Neural progenitor cell (in vitro differentiated cells): ENCODE data around the gene MTMR6.

Experiments
- CTCF ChIP-seq: fragments of 200-600 bp; sonication (generic); IDR thresholded peaks from 2 replicates; pipeline ENCODE4 v1.5.1; 2017; ENCODE audit warnings: antibody characterized with exemption, mild to moderate bottlenecking
- EZH2 ChIP-seq: fragments of 200-600 bp; sonication (generic); IDR thresholded peaks from 2 replicates; pipeline ENCODE4 v1.6.1; 2017; ENCODE audit warnings: antibody characterized with exemption, mild to moderate bottlenecking, moderate library complexity
- EZH2phosphoT487 ChIP-seq: fragments of 200-600 bp; sonication (generic); IDR thresholded peaks from 2 replicates; pipeline ENCODE4 v1.6.1; 2017; ENCODE audit warnings: antibody characterized with exemption

DNA sequence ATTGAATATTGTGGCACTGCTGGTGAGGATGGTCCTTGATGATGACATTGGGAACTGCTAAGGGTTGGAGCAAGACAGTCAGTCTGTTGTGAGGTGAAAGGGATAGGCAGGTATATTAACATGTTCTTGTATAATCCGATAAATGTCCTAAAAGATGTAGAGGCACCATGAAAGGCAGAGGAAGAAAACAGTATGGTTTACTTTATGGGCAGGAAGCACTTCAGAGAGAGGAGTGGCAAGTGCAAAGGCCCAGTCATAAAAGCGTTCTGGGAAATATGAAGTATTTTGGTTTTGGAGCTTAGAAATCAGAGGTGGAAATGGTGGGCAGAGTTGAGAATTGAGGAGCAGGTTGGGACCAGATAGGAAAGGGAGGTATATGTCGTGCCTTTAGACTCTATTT is 23.6 kb upstream of the MTMR6 start:
- TF ChIP-seq EZH2 (no peak), EZH2phosphoT487 (no peak), CTCF (no peak)
